Caki2 (cell line): Measurements from ENCODE around the gene ADGRG1. TPM values are rescaled to one million over a fixed set of nuclear protein-coding genes. Genes with fewer than 3 reads are reported as not detected.

ENCODE experiments used
- DNase-seq: peaks from one replicate; pipeline ENCODE4 v3.0.0-alpha.2; 2015; ENCODE audit warnings: low read depth
- in situ Hi-C: cut with HindIII; loops from 2 replicates; pipeline ENCODE4 v1.10.0; 2016; ENCODE audit warnings: low sequenced_read_pairs, low pct_unique_long_range_greater_than_20kb, mixed read lengths
- total RNA-seq: library from RNA; depleted of rRNA; stranded (reverse); fragments of >200 nt; shearing (Covaris generic); gene quantifications from 2 replicates; pipeline ENCODE4 v1.2.3, GENCODE V29; 2014; ENCODE audit warnings: low replicate concordance

ADGRG1 gene
- total RNA-seq, 1 experiment from 2014 or later, result 32.2 TPM

DNA sequence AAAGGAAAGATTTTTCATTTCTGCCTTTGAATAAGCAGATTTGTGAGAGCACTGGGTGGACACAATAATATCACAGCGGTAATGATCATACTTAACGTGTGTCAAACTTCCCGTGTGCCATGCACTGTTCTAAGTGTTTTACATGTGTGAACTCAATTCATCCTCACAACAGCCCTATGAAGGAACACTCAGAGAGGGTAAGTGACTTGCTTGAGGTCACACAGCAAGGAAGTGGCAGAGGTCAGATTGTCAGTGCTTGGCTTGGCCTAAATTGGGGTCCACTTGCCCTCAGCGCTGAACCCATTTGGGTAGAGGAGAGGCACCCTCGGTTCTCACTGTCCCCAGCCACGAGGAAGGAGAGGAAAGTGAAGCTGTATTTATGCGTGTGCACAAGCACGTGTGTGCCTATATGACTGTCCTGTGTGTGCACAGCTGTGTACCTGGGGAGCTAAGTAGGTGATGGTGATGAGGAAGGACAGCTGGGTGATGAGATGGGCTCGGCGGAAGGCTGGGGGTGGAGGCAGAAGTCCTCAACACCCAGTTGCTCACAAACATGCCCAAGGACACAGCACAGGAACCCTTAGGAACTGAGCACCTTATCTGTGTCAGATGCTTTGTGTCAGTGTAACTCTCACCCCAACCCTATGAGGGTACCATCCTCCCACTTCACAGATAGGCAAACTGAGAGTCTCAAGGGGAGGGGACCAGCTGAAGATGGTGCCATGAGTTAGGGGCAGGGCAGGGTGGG is 29.9 kb downstream of the ADGRG1 start:
- in situ Hi-C loops, result no loop called here
- no peak for DNase-seq

DNA sequence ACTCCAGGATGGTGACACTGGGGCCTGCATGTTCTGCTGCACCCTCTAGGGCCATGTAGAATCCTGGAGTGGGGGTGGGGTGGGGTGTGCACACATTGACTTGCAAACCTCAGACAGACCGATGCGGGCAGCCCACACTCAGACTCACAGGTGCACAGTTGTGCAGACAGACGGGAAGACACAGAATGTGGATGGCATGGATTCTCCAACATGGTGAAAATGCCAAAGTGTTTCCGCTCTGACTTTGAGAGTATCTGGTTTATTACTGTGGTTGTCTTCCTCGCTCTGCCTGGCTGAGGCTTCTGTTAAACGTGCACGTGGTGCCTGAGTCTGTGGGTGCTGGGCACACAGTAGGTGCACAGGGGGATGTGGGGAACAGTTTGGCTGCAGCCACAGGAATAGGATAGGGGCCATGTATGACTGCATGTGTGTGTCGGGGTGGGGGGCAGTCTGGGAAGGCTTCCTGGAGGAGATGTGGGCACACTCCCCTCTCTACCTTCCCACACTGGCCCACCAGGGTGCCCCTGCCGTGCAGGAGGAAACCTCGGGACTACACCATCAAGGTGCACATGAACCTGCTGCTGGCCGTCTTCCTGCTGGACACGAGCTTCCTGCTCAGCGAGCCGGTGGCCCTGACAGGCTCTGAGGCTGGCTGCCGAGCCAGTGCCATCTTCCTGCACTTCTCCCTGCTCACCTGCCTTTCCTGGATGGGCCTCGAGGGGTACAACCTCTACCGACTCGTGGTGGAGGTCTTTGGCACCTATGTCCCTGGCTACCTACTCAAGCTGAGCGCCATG is 30.6 kb downstream of the ADGRG1 start:
- in situ Hi-C loops, result no loop called here
- DNase-seq, result no peak

DNA sequence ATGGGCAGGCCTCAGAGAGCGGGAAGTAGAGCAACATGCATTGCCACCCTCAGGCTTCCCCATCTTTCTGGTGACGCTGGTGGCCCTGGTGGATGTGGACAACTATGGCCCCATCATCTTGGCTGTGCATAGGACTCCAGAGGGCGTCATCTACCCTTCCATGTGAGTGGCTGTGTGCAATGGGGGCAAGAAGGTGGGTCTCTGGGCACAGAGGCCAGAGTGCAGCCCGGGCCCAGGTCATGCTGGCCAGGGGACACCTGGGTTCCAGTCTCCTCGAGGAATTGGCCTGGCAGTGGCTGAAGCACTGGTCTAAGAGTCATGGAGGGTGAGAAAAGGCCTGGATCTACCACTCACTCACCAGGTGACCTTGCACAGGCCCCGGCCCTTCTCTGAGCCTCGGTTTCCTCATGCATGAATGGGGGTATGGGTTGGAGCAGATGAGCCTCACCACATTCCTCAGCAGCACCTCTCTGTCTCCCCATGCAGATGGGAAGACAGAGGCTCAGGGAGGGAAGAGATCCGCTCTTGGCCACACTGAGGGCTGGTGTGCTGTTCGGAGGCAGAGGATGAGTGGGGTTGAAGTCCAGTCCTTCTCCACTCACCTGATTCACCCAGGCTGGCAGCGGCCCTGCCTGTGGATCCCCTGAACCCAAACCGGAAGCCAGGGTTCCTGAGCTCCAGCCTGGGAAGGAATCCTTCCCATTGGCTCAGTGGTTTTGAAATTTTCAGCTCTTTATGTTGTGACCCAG is 32.5 kb downstream of the ADGRG1 start:
- no peak for DNase-seq
- in situ Hi-C loops, result no loop called here

DNA sequence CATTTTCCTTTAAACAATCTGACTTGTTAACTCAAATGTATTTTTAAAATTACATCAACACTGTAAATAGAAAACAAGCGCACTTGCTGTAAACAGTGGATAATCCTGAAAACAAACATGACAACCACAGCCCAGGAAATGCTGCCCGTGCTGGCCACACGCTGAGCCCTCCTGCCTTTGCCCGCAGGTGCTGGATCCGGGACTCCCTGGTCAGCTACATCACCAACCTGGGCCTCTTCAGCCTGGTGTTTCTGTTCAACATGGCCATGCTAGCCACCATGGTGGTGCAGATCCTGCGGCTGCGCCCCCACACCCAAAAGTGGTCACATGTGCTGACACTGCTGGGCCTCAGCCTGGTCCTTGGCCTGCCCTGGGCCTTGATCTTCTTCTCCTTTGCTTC is 33.1 kb downstream of the ADGRG1 start:
- in situ Hi-C loops, result no loop called here
- no peak for DNase-seq

DNA sequence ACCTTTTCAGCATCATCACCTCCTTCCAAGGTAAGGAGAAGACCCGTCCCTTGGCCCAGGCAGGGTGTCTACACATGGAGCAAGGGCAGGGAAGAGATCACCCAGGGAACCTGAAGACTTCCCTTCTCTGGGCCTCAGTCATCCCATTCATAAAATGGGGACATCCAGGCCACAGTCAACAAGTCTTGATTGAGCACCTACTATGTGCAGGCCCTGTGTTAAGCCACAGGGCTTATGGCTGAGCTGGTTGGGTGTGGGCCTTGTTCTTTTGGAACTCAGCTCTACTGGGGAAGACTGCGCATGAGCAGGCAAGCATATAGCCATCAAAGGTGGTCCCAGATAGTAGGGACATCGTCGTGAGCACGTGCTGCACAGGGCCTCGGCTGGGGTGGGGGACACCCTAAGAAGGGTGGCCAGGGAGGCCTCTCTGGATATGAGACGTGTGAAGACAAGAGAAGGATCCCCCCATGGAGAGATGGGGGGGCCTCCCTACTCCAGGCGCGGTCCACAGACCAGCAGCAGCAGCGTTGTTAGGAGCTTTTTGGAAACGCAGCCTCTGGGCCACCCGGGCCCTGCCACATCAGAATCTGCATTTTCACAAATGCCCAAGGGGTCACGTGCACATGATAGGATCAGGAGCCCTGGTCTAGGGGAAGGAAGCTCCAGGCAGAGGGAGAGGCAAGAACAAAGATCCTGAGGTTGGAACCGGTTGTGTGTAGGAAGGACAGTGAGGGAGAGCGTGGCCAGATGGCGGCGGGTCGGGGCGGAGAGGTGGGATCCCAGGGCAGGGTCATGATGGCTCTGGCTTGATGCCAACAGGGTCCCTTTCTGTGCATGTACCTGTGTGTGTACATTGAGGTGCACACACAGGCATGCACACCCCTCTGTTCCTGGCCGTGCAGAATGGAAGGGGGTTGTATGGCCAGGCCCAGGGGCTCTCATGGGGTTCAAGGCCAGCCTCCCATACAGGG is 33.8 kb downstream of the ADGRG1 start:
- in situ Hi-C loops, result no loop called here
- no peak for DNase-seq

DNA sequence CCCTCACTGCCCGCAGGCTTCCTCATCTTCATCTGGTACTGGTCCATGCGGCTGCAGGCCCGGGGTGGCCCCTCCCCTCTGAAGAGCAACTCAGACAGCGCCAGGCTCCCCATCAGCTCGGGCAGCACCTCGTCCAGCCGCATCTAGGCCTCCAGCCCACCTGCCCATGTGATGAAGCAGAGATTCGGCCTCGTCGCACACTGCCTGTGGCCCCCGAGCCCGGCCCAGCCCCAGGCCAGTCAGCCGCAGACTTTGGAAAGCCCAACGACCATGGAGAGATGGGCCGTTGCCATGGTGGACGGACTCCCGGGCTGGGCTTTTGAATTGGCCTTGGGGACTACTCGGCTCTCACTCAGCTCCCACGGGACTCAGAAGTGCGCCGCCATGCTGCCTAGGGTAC is 35.0 kb downstream of the ADGRG1 start:
- in situ Hi-C loops, result no loop called here
- no peak for DNase-seq

DNA sequence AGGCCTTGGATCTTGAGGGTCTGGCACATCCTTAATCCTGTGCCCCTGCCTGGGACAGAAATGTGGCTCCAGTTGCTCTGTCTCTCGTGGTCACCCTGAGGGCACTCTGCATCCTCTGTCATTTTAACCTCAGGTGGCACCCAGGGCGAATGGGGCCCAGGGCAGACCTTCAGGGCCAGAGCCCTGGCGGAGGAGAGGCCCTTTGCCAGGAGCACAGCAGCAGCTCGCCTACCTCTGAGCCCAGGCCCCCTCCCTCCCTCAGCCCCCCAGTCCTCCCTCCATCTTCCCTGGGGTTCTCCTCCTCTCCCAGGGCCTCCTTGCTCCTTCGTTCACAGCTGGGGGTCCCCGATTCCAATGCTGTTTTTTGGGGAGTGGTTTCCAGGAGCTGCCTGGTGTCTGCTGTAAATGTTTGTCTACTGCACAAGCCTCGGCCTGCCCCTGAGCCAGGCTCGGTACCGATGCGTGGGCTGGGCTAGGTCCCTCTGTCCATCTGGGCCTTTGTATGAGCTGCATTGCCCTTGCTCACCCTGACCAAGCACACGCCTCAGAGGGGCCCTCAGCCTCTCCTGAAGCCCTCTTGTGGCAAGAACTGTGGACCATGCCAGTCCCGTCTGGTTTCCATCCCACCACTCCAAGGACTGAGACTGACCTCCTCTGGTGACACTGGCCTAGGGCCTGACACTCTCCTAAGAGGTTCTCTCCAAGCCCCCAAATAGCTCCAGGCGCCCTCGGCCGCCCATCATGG is 35.7 kb downstream of the ADGRG1 start:
- no peak for DNase-seq
- in situ Hi-C loops, result no loop called here

DNA sequence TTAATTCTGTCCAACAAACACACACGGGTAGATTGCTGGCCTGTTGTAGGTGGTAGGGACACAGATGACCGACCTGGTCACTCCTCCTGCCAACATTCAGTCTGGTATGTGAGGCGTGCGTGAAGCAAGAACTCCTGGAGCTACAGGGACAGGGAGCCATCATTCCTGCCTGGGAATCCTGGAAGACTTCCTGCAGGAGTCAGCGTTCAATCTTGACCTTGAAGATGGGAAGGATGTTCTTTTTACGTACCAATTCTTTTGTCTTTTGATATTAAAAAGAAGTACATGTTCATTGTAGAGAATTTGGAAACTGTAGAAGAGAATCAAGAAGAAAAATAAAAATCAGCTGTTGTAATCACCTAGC is 36.2 kb downstream of the ADGRG1 start:
- in situ Hi-C loops, result no loop called here
- no peak for DNase-seq

DNA sequence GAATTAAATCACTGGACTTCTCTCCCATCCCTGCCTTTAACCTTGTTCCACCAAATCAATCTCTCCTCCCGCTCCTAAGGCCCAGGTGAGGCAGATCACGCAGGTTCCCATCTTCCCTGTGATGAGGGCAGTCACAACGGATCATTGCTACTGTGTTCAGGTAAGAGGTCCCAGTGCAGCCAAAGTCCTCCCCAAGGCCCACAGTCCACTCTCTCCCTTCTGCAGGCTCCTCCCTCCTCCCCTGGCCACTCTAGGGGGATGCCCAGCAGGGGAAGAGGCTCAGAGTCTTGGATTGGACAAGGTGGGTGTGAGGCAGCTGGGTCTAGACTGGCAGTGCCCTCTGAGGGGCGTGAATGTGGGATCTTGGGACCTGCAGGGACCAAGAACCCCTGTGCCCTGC is 37.1 kb downstream of the ADGRG1 start:
- no peak for DNase-seq

DNA sequence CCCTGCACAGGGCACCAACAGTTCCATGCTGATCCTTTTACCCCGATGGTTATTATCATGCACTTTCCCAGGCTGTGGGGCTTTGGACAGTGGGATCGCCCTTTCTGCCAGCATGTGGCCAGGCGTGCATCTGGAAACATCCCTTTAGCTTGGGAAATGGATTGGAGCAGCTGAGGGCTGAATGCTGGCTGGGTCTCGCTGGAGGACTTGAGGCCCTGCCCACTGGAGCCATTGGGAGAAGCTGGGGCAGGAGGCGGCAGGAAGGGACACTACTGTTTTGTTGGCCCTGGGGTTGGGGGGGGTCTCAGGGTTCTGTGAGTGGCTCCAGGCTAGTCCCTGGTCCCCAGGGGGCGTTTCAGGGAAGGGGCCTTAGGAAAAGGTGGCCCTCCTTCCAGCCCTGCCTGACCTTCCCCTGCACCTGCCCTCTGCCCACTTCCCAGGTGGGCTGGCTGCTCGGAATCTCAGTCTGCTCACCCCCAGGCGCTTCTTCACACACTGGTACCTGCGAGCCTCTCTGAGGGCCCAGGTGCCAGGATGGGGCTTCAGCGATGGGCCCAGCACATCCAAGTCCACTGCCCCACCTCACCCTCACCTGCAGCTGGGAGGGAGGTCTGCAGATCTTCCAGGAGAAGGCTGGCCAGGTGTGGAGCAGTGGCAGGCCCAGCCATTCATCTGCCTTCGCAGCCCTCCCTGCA is 38.1 kb downstream of the ADGRG1 start:
- DNase-seq, result no peak
- in situ Hi-C loops, result no loop called here

More for the DNA sequence above, 37.1 kb downstream of the ADGRG1 start:
- in situ Hi-C loops, result no loop called here

DNA sequence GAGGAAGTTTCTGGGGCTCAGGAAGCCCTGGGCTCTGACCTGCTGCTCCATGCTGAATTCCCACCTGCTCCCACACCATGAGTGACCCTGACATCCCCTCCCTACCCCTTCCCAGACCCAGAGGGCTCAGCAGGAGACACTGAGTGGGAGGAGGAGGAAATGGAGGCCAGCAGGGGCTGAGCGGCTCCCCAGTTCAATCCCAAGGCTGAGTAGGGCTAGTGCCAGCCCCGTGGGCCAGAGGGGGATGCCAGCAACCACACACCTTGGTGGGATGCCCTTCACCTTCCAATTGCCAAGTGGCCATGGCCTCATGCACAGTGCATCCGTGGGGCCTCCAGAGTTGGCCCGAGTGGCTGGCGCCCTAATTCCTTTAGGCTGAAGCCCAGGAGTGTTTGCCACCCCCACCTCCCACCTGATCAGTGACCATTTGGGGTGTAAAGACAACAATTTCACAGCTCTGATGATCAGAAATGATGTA is 38.7 kb downstream of the ADGRG1 start:
- in situ Hi-C loops, result no loop called here
- DNase-seq, result no peak

DNA sequence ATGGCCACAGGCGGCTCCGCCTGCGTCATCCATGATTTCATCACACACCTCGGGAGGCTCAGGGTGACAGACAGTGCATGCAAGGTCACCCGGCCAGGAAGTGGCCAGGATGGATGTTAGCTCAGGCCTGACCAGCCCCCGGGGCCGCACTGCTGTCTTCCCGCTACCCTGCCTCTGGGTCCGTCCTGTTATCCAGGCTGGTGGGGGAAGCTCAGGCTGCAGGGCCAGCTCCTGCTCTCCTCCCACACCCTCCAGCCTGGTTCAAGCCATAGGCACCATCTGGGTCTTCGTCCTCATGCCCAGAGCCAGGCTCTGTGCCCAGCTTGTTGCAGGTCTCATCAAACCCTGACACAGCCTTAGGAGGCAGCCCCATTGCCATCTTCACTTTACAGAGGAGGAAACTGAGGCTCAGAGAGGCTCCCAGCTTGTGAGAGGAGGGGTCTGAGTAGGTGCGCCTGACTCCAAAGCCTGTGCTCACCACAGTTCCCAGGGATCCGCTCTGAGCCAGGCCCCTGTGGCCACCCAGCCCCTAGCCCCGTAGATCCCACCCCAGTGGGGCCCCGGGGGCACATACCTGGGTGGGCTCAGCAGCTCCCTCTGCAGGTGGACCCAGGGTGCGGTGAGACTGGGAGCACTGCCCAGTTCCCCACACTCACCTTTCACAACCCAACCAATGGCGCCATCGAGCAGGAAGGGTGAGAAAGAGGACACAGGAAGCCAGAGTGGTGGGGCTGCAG is 39.3 kb downstream of the ADGRG1 start:
- DNase-seq, result no peak
- in situ Hi-C loops, result no loop called here

DNA sequence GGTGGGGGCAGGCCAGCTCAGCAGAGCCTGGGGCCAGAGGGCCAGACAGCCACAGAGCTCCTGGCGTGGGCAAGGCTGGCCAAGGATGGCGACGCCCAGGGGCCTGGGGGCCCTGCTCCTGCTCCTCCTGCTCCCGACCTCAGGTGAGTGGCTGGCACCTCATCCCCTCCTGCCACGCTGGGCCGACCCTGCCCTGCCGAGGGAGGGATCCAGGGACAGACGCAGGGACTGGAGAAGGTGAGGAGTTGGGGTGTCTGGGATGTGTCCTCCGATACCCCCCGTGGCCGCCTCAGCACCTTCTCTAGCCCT is 39.8 kb downstream of the ADGRG1 start, which contains the start of gene ADGRG3:
Gene ADGRG3, plus strand, starts transcription at position 44 of the 309 bp plus-strand sequence. Its CDS starts 42 bp downstream, at position 86.
- no peak for DNase-seq
- in situ Hi-C loops, result no loop called here

DNA sequence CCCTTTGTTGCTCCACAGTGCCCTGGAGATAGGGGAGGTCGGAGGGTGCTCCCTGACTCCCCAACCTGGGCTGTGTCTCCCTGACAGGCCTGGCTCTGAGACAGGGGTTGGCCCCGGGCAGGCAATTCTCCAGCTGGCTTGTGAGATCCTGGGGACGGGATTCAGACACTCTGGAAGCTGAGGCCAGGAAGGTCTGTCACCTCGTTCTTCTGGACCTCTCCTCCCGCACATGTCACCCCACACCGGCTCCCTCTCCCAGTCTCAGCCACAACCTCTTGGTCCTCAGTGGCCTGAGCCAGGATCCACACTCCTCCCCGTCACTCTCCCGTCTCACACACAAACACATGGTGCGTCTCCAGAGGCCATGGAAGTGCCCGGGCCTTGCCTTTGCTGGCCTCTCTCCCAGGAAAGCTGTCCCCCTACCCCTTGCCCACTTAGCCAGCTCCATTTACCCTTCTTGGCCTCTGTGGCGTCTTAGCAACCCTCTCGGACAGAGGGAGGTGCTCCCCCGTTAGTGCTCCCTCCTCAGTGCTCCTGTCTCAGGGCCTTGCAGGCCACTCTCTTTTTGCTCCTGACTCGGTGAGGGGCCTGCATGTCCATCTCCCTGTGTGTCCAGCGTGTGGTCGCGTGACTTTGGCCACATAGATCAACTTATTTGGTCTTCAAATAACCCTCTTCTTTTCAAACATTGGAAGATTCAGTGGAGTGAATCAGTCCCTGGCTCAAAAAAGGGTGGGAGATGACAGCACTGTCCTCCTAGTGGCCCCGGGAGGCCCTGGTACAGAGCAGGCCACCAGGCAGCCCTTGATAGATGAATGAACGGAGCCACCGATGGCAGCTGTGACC is 40.4 kb downstream of the ADGRG1 start:
- in situ Hi-C loops, result no loop called here
- no peak for DNase-seq

DNA sequence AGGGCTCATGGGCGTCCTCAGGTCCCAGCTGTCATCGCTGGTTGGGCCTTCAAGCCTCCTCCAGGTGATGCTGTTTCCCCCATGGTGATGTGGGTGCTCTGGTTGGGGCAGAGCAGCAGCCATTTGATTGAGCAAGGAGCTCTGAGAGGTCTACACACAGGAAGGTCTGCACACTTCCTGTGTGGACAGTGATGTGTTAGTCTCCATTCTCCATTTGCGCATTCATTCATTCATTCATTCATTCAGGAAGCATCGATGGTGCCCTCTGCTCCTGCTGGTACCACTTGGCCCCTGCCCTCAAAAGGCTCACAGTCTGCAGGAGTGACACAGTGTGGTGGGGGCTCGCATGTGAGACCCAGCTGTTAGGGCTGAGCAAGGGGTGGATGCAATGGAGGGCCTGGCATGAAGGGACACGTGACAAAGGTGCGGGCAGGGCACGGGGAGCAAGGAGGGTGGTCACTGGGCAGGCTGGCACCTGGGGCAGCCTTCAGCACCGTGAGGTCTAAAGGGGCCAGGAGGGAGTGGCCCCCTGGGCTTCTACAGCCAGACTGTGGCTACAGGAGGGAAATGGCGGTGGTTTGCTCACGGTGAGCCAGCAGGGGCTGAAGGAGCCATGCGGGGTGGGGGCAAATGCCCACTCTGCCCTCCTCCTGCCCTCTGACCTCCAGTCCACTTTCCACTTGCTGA is 41.2 kb downstream of the ADGRG1 start:
- in situ Hi-C loops, result no loop called here
- no peak for DNase-seq
